ENCODE results near the gene MCCD1.

The MCCD1 gene

GRCh38 chr6:31559958-31560696 is 31.4 kb downstream of the MCCD1 start:
- TF ChIP-seq EZH2phosphoT487 (IDR thresholded peaks at IDR 0.05; ENCODE audit: borderline replicate concordance) (0 out of 2 replicates have a peak, but pooled peaks have one; percentile 12), CTCF (conservative IDR thresholded peaks at IDR 0.05; ENCODE audit: low read length) (no peak)
- Histone ChIP-seq H3K4me3 (ENCODE audit: low read length, poor library complexity, severe bottlenecking) (peak overlapping the region; percentile 60), H3K4me2 (ENCODE audit: low read depth, low read length, poor library complexity, severe bottlenecking) (peak overlapping the region; percentile 78), H3K79me2 (ENCODE audit: insufficient read depth, low read length) (peaks cover 29% of the 10 kb centered on the region; the same call in 1 of the 2 replicates), H3K27me3 (ENCODE audit: insufficient read depth, low read length, poor library complexity, severe bottlenecking) (no peaks in the 10 kb centered on the region), H3F3A (ENCODE audit: low read depth) (peaks cover 15% of the 10 kb centered on the region), H3K9me3 (ENCODE audit: insufficient read depth, low read depth, low read length) (no peaks in the 10 kb centered on the region), H2AFZ (ENCODE audit: low read length) (no peak overlapping the region), H4K20me1 (ENCODE audit: insufficient read depth, low read length, poor library complexity, severe bottlenecking) (no peaks in the 10 kb centered on the region), H3K9ac (ENCODE audit: low read depth, low read length, poor library complexity, severe bottlenecking) (peak overlapping the region; percentile 69), H3K4me1 (ENCODE audit: insufficient read depth, low read length, poor library complexity, severe bottlenecking) (peaks cover 81% of the 10 kb centered on the region), H3K9me2 (replicated peaks; ENCODE audit: low read depth, low read length) (no peaks in the 10 kb centered on the region), H3K36me3 (ENCODE audit: insufficient read depth, low read length) (peaks cover 3% of the 10 kb centered on the region; the same call in 1 of the 2 replicates)

GRCh38 chr6:31560697-31561058 is 31.9 kb downstream of the MCCD1 start:
- TF ChIP-seq CTCF (conservative IDR thresholded peaks at IDR 0.05; ENCODE audit: low read length) = no peak
- TF ChIP-seq EZH2phosphoT487 (IDR thresholded peaks at IDR 0.05; ENCODE audit: borderline replicate concordance) = no peak
- no peaks in the 10 kb centered on the region for H4K20me1 ChIP-seq (ENCODE audit: insufficient read depth, low read length, poor library complexity, severe bottlenecking)
- peaks cover 29% of the 10 kb centered on the region; the same call in 1 of the 2 replicates for H3K79me2 ChIP-seq (ENCODE audit: insufficient read depth, low read length)
- H3K9me2 ChIP-seq (replicated peaks; ENCODE audit: low read depth, low read length) = no peaks in the 10 kb centered on the region
- no peak overlapping the region for H2AFZ ChIP-seq (ENCODE audit: low read length)
- no peaks in the 10 kb centered on the region for H3K27me3 ChIP-seq (ENCODE audit: insufficient read depth, low read length, poor library complexity, severe bottlenecking)
- H3K9ac ChIP-seq (ENCODE audit: low read depth, low read length, poor library complexity, severe bottlenecking) = peak overlapping the region; percentile 69
- peaks cover 81% of the 10 kb centered on the region for H3K4me1 ChIP-seq (ENCODE audit: insufficient read depth, low read length, poor library complexity, severe bottlenecking)
- peak overlapping the region; percentile 78 for H3K4me2 ChIP-seq (ENCODE audit: low read depth, low read length, poor library complexity, severe bottlenecking)
- H3K4me3 ChIP-seq (ENCODE audit: low read length, poor library complexity, severe bottlenecking) = peak overlapping the region; percentile 60
- H3K9me3 ChIP-seq (ENCODE audit: insufficient read depth, low read depth, low read length) = no peaks in the 10 kb centered on the region
- peaks cover 3% of the 10 kb centered on the region; the same call in 1 of the 2 replicates for H3K36me3 ChIP-seq (ENCODE audit: insufficient read depth, low read length)
- peaks cover 15% of the 10 kb centered on the region for H3F3A ChIP-seq (ENCODE audit: low read depth)

- peak overlapping the region; percentile 6 for H3K9ac ChIP-seq (ENCODE audit: low read depth, low read length, poor library complexity, severe bottlenecking)
- no peaks in the 10 kb centered on the region for H3K79me2 ChIP-seq (ENCODE audit: insufficient read depth, low read length)
- H3F3A ChIP-seq (ENCODE audit: low read depth) = 0 out of 2 replicates have a peak, but pooled peaks cover 3% of the 10 kb centered on the region
- no peaks in the 10 kb centered on the region for H3K9me2 ChIP-seq (replicated peaks; ENCODE audit: low read depth, low read length)
- no peaks in the 10 kb centered on the region for H3K9me3 ChIP-seq (ENCODE audit: insufficient read depth, low read depth, low read length)
- no peak overlapping the region for H3K4me3 ChIP-seq (ENCODE audit: low read length, poor library complexity, severe bottlenecking)
- no peak overlapping the region for H2AFZ ChIP-seq (ENCODE audit: low read length)
- H3K27me3 ChIP-seq (ENCODE audit: insufficient read depth, low read length, poor library complexity, severe bottlenecking) = no peaks in the 10 kb centered on the region
- H4K20me1 ChIP-seq (ENCODE audit: insufficient read depth, low read length, poor library complexity, severe bottlenecking) = no peaks in the 10 kb centered on the region
- peak overlapping the region; percentile 39 for H3K4me2 ChIP-seq (ENCODE audit: low read depth, low read length, poor library complexity, severe bottlenecking)
- TF ChIP-seq EZH2phosphoT487 (IDR thresholded peaks at IDR 0.05; ENCODE audit: borderline replicate concordance) (no peak), CTCF (conservative IDR thresholded peaks at IDR 0.05; ENCODE audit: low read length) (no peak)
- H3K36me3 ChIP-seq (ENCODE audit: insufficient read depth, low read length) = no peaks in the 10 kb centered on the region
- H3K4me1 ChIP-seq (ENCODE audit: insufficient read depth, low read length, poor library complexity, severe bottlenecking) = peaks cover 69% of the 10 kb centered on the region
Measured at GRCh38 chr6:31567531-31568370, 39.0 kb downstream of the MCCD1 start.

Measured in Loucy (cell line).